IMR-90 (cell line): ENCODE measurements around the gene FAM83F. TPM values are rescaled to one million over a fixed set of nuclear protein-coding genes. Genes with fewer than 3 reads are reported as not detected.

Source experiments
- ATAC-seq: fragments of 200-7000 bp; cut with Tn5 transposase; 2 replicates; pipeline ENCODE4 v1.9.1; 2020; ENCODE audit warnings: low read depth, mild to moderate bottlenecking, moderate library complexity
- BruUV-seq: library from RNA; stranded (reverse); fragments of 400-500 nt; replicated peaks from 2 replicates; lab custom pipeline; 2021; lab: Mats Ljungman, UMichigan
- CTCF ChIA-PET: fragments of 300-600 bp; formaldehyde crosslinking; extraction: SDS; loops from one replicate; lab custom pipeline; 2021; ENCODE audit warnings: antibody characterized with exemption; lab: Yijun Ruan, JAX
- POLR2A ChIA-PET: fragments of 300-600 bp; sonication (Branson Sonifier 250); formaldehyde crosslinking; loops from one replicate; lab custom pipeline; 2022; ENCODE audit warnings: antibody characterized with exemption; ENCODE audit not compliant: unreplicated experiment; lab: Charles Lee
- DNase-seq: peaks from one replicate; pipeline ENCODE4 v3.0.0; 2013
- H2AFZ ChIP-seq: replicated peaks from 2 replicates; pipeline ENCODE3; 2013; ENCODE audit warnings: low read length, mild to moderate bottlenecking; ENCODE audit not compliant: poor library complexity
- H2AK5ac ChIP-seq: 2 replicates; pipeline ENCODE4 v1.6.1; 2013; ENCODE audit warnings: low read depth, low read length, inconsistent platforms
- H2AK9ac ChIP-seq: replicated peaks from 2 replicates; pipeline ENCODE3; 2013; ENCODE audit warnings: mild to moderate bottlenecking, low read depth, low read length, moderate library complexity; ENCODE audit not compliant: poor library complexity
- H2BK120ac ChIP-seq: 2 replicates; pipeline ENCODE4 v1.6.1; 2013; ENCODE audit warnings: low read depth, low read length, inconsistent platforms
- H2BK15ac ChIP-seq: 3 replicates; pipeline ENCODE4 v1.6.1; 2013; ENCODE audit warnings: low read depth, low read length, inconsistent platforms
- H2BK20ac ChIP-seq: 2 replicates; pipeline ENCODE4 v1.6.1; 2013; ENCODE audit warnings: low read depth, mild to moderate bottlenecking, inconsistent platforms, low read length, moderate library complexity
- H2BK5ac ChIP-seq: 2 replicates; pipeline ENCODE4 v1.6.1; 2013; ENCODE audit warnings: mild to moderate bottlenecking, low read depth, low read length, inconsistent platforms; ENCODE audit not compliant: poor library complexity, severe bottlenecking
- H3K14ac ChIP-seq: replicated peaks from 2 replicates; pipeline ENCODE4 v1.6.1; 2013; ENCODE audit warnings: low read depth, low read length, inconsistent platforms
- H3K18ac ChIP-seq: 2 replicates; pipeline ENCODE4 v1.6.1; 2013; ENCODE audit warnings: low read depth, low read length, control low read depth
- H3K23ac ChIP-seq: 2 replicates; pipeline ENCODE4 v1.6.1; 2013; ENCODE audit warnings: low read depth, low read length, inconsistent platforms
- H3K27ac ChIP-seq: 2 replicates; pipeline ENCODE4 v1.5.1; 2013; ENCODE audit warnings: mild to moderate bottlenecking, control low read depth, low read length; ENCODE audit not compliant: insufficient read depth
- H3K27me3 ChIP-seq: 2 replicates; pipeline ENCODE4 v1.6.1; 2013; ENCODE audit warnings: low read length; ENCODE audit not compliant: control insufficient read depth, insufficient read depth
- H3K36me3 ChIP-seq: 2 replicates; pipeline ENCODE4 v1.6.1; 2013; ENCODE audit warnings: low read length, mixed read lengths; ENCODE audit not compliant: control insufficient read depth, insufficient read depth
- H3K4ac ChIP-seq: 2 replicates; pipeline ENCODE4 v1.6.1; 2013; ENCODE audit warnings: low read depth, low read length, inconsistent platforms
- H3K4me1 ChIP-seq: 2 replicates; pipeline ENCODE4 v1.6.1; 2013; ENCODE audit warnings: low read length, mixed read lengths; ENCODE audit not compliant: control insufficient read depth, insufficient read depth
- H3K4me2 ChIP-seq: 2 replicates; pipeline ENCODE4 v1.6.1; 2013; ENCODE audit warnings: low read depth, mild to moderate bottlenecking, control low read depth, low read length, moderate library complexity
- H3K4me3 ChIP-seq: 2 replicates; pipeline ENCODE4 v1.5.1; 2013; ENCODE audit warnings: low read depth, mild to moderate bottlenecking, control low read depth, low read length, moderate library complexity; ENCODE audit not compliant: insufficient read depth
- H3K56ac ChIP-seq: 2 replicates; pipeline ENCODE4 v1.6.1; 2013; ENCODE audit warnings: low read length, inconsistent platforms; ENCODE audit not compliant: insufficient read depth; ENCODE audit errors: extremely low read depth
- H3K79me1 ChIP-seq, 2 experiments: 2 replicates each; pipeline ENCODE4 v1.6.1; 2013; ENCODE audit warnings: low read length in 2 of 2, inconsistent platforms in 1 of 2, low read depth in 1 of 2
- H3K9ac ChIP-seq: 2 replicates; pipeline ENCODE4 v1.6.1; 2013; ENCODE audit warnings: low read depth, low read length, control low read depth
- H3K9me1 ChIP-seq: 2 replicates; pipeline ENCODE4 v1.6.1; 2013; ENCODE audit warnings: low read length, inconsistent platforms; ENCODE audit not compliant: insufficient read depth
- H3K9me3 ChIP-seq: 2 replicates; pipeline ENCODE4 v1.6.1; 2013; ENCODE audit warnings: low read length; ENCODE audit not compliant: control insufficient read depth, insufficient read depth
- H4K20me1 ChIP-seq: 2 replicates; pipeline ENCODE4 v1.6.1; 2013; ENCODE audit warnings: low read length, inconsistent platforms; ENCODE audit not compliant: insufficient read depth
- H4K5ac ChIP-seq: 2 replicates; pipeline ENCODE4 v1.6.1; 2013; ENCODE audit warnings: mild to moderate bottlenecking, low read depth, low read length, control low read depth
- H4K8ac ChIP-seq, 2 experiments: 2 replicates each; pipeline ENCODE4 v1.6.1; 2013; ENCODE audit warnings: low read depth in 2 of 2, low read length in 2 of 2, control low read depth in 1 of 2, inconsistent platforms in 1 of 2
- H4K91ac ChIP-seq: 2 replicates; pipeline ENCODE4 v1.6.1; 2013; ENCODE audit warnings: low read depth, low read length, inconsistent platforms; ENCODE audit not compliant: insufficient read depth
- BHLHE40 ChIP-seq: fragments of 150-350 bp; IDR thresholded peaks from 2 replicates; pipeline ENCODE4 v1.6.1; 2016; ENCODE audit warnings: mild to moderate bottlenecking, low read depth, low read length
- CHD1 ChIP-seq: IDR thresholded peaks from 2 replicates; pipeline ENCODE4 v1.6.1; 2012; ENCODE audit warnings: low read depth, low read length, improper control_type of control experiment
- CTCF ChIP-seq: conservative IDR thresholded peaks from 2 replicates; pipeline ENCODE4 v1.5.1; 2012; ENCODE audit warnings: mild to moderate bottlenecking, low read depth, low read length, improper control_type of control experiment
- FOS ChIP-seq: fragments of 150-350 bp; IDR thresholded peaks from 2 replicates; pipeline ENCODE4 v1.6.1; 2016; ENCODE audit warnings: low read depth, low read length
- MAFK ChIP-seq: IDR thresholded peaks from 2 replicates; pipeline ENCODE4 v1.6.1; 2012; ENCODE audit warnings: low read depth, low read length, improper control_type of control experiment
- MAZ ChIP-seq: IDR thresholded peaks from 2 replicates; pipeline ENCODE4 v1.6.1; 2012; ENCODE audit warnings: low read depth, mild to moderate bottlenecking, low read length, improper control_type of control experiment, moderate library complexity, borderline replicate concordance
- MXI1 ChIP-seq: IDR thresholded peaks from 2 replicates; pipeline ENCODE4 v1.6.1; 2012; ENCODE audit warnings: low read depth, mild to moderate bottlenecking, low read length, moderate library complexity, borderline replicate concordance
- NFE2L2 ChIP-seq: fragments of 150-350 bp; IDR thresholded peaks from 2 replicates; pipeline ENCODE4 v1.6.1; 2016; ENCODE audit warnings: low read depth, mild to moderate bottlenecking, low read length
- POLR2A ChIP-seq: IDR thresholded peaks from 2 replicates; pipeline ENCODE4 v1.6.1; 2012; ENCODE audit warnings: mild to moderate bottlenecking, low read depth, low read length
- RAD21 ChIP-seq: IDR thresholded peaks from 2 replicates; pipeline ENCODE4 v1.6.1; 2012; ENCODE audit warnings: low read length, improper control_type of control experiment
- RCOR1 ChIP-seq: IDR thresholded peaks from 2 replicates; pipeline ENCODE4 v1.6.1; 2012; ENCODE audit warnings: mild to moderate bottlenecking, low read length, improper control_type of control experiment; ENCODE audit not compliant: insufficient replicate concordance
- RFX5 ChIP-seq: IDR thresholded peaks from 2 replicates; pipeline ENCODE4 v1.8.0; 2012; ENCODE audit warnings: low read depth, mild to moderate bottlenecking, low read length, moderate library complexity
- SMC3 ChIP-seq: fragments of 150-350 bp; IDR thresholded peaks from 2 replicates; pipeline ENCODE4 v1.6.1; 2016; ENCODE audit warnings: low read depth, mild to moderate bottlenecking, antibody characterized with exemption, low read length, moderate library complexity
- USF2 ChIP-seq: fragments of 150-350 bp; IDR thresholded peaks from 2 replicates; pipeline ENCODE4 v1.6.1; 2017; ENCODE audit warnings: mild to moderate bottlenecking, antibody characterized with exemption, low read length, low read depth
- WGBS, 2 experiments: methylation state at CpG; one replicate each; pipeline versions ENCODE4 v1.1.5 to v1.1.7; 2013; ENCODE audit warnings: missing lambda C conversion rate in 2 of 2; ENCODE audit not compliant: insufficient read length in 1 of 2; ENCODE audit errors: extremely low coverage in 2 of 2; 5-methylcytosine and 5-hydroxymethylcytosine counted together
- dilution Hi-C: fragments of 300-500 bp; cut with HindIII; formaldehyde crosslinking; loops from one replicate; pipeline ENCODE4 v1.14.3; 2018; ENCODE audit warnings: low sequenced_read_pairs; ENCODE audit not compliant: unreplicated experiment
- in situ Hi-C: fragments of 300-500 bp; cut with MboI; formaldehyde crosslinking; loops from 3 replicates; pipeline ENCODE4 v1.14.3; 2019; ENCODE audit warnings: low sequenced_read_pairs, inconsistent platforms, mixed read lengths
- intact Hi-C: fragments of 100-400 bp; cut with micrococcal nuclease; formaldehyde crosslinking; loops from 2 replicates; pipeline ENCODE4 v1.10.0; 2022
- polyA plus RNA-seq, 3 experiments: library from polyadenylated mRNA; depleted of rRNA; stranded (reverse); fragments of >200 nt; gene quantifications; 2 replicates each; pipeline ENCODE4 v1.2.3, GENCODE V29; 2012; ENCODE audit warnings: low replicate concordance in 1 of 3
- total RNA-seq: library from RNA; depleted of rRNA; stranded (reverse); fragments of >200 nt; gene quantifications from 2 replicates; pipeline ENCODE4 v1.2.3, GENCODE V29; 2012

Gene FAM83F
- total and polyA plus RNA-seq, 2 of the 4 experiments (the other 2 are of a cell fraction), result not detected

GRCh38 chr22:40019100-40019499 lies 24.3 kb downstream of the FAM83F start:
- ATAC-seq (no peak), DNase-seq (no peak)
- H3K27me3 ChIP-seq, result peaks cover 56% of the 10 kb centered on the region
- no peak overlapping the region for H3K4me2 ChIP-seq
- no peak for TF ChIP-seq CHD1
- no peak for TF ChIP-seq RCOR1
- TF ChIP-seq RAD21, result no peak
- TF ChIP-seq MAZ, result no peak
- no peak for TF ChIP-seq POLR2A
- no peak for TF ChIP-seq CTCF
- no peak for TF ChIP-seq MAFK
- TF ChIP-seq BHLHE40, result no peak
- no peak for TF ChIP-seq SMC3
- no peak for TF ChIP-seq USF2
- no peak for TF ChIP-seq NFE2L2
- TF ChIP-seq MXI1, result no peak
- no peak for TF ChIP-seq FOS
- TF ChIP-seq RFX5, result no peak
- H4K20me1 ChIP-seq, result no peaks in the 10 kb centered on the region
- no peak overlapping the region for H3K18ac ChIP-seq
- H2BK120ac ChIP-seq, result no peak overlapping the region
- peak overlapping the region; percentile 48 for H2AK9ac ChIP-seq
- no peak overlapping the region for H3K4ac ChIP-seq
- no peak overlapping the region for H2BK20ac ChIP-seq
- H4K5ac ChIP-seq, result no peak overlapping the region
- no peak overlapping the region for H3K9ac ChIP-seq
- H4K8ac ChIP-seq, result no peak overlapping the region
- H3K9me3 ChIP-seq, result no peaks in the 10 kb centered on the region
- no peaks in the 10 kb centered on the region for H3K79me1 ChIP-seq
- peaks cover 3% of the 10 kb centered on the region; the same call in 1 of the 2 replicates for H3K9me1 ChIP-seq
- 25% methylated on average over 2 of the region's 9 CpGs; no CpG with 5 or more reads in 1 of the 2 experiments for WGBS, 2 experiments
- H2AK5ac ChIP-seq, result no peak overlapping the region
- no peak overlapping the region for H3K14ac ChIP-seq
- no peak overlapping the region for H3K27ac ChIP-seq
- H2BK15ac ChIP-seq, result no peak overlapping the region
- POLR2A ChIA-PET, result no interaction called here
- intact Hi-C loops (no loop called here), dilution Hi-C loops (no loop called here), in situ Hi-C loops (no loop called here)
- no peak overlapping the region for H2BK5ac ChIP-seq
- no peak overlapping the region for H3K23ac ChIP-seq
- no peaks in the 10 kb centered on the region for H3K4me1 ChIP-seq
- H3K56ac ChIP-seq, result no peak overlapping the region
- no peaks in the 10 kb centered on the region for H3K36me3 ChIP-seq
- BruUV-seq, result no TSS peak
- H3K4me3 ChIP-seq, result no peak overlapping the region
- peak overlapping the region; percentile 41 for H2AFZ ChIP-seq
- CTCF ChIA-PET, result no interaction called here
- no peak overlapping the region for H4K91ac ChIP-seq
